NCI-H2107 treated with DMSO at 0.1 percent for 48 hours (cell line): Measurements from ENCODE around the gene PDIA6.

Source experiments
- DNase-seq: peaks from one replicate; lab custom pipeline; 2025; ENCODE audit not compliant: unreplicated experiment; lab: John Stamatoyannopoulos, UW

PDIA6 gene

DNA sequence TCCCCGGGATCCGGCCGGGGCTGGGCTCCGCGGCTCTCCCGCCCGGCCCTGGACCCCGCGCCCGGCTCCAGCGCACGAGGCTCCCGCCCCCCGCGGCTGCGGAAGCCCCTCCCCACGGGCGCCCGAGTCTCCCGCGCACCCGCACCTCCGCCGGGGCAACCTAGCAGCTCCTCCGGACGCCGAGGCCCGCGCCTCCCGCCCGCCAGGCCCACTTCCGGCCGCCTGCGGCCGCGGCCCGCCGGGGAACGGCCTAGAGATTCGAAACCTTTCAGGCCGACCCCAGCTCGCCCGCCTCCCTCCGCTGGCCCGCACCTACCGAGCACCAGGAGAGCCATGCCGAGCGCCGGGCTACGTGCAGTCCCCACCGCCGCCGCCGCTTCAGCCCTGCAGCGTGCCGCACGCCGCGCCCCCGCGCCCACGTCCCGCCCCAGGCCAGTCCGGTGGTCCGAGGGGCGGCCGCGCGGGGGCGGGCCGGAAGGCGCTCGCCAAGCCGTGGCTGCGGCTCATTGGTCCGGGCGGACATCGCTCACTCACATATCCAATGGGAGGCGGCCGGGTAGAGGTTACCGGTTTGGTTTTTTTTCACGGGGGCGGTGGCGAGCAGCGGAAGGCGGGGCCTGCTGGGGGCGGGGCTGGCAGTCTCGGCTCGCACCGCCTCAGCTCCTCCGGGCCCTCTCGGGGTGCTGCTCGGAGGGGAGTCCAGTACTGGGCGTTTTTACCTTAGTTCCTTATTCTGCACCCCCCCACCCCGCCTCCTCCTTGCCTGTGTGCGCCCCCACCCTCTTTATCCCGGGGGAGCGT, at the start of gene PDIA6:
Gene PDIA6 (minus strand): TSS at position 424 of the 801 bp plus-strand sequence. CDS start 89 bp downstream, at position 335.
- DNase-seq = peak; percentile 78

GRCh38 chr2:10862330-10862729, 49.7 kb upstream of the PDIA6 start:
- DNase-seq = no peak

GRCh38 chr2:10861765-10862164, 49.2 kb upstream of the PDIA6 start:
- DNase-seq = no peak

GRCh38 chr2:10860814-10861325, 48.3 kb upstream of the PDIA6 start:
- DNase-seq = no peak

GRCh38 chr2:10860081-10860813, 47.7 kb upstream of the PDIA6 start:
- DNase-seq = no peak

- DNase-seq = no peak
Observed at GRCh38 chr2:10859278-10859677, 46.7 kb upstream of the PDIA6 start.

DNA sequence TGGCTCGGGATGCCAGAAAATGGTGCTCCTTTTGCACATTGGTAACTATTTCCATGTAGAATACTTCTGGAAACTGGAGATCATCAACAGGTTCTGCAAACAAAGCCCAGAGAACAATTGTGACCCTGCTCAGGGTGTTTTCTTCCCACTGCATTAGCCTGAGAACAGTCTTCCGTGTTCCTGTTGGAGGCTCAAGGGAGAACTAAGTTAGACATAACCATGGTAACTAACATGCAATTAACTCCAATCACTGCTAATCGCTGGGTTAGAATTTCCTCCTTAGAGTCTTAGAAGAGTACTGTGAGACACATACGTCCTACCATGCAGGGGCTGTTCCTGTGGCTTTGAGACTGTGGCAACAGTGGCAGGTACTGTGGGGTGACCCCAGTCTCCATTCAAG, 36.0 kb upstream of the PDIA6 start:
- DNase-seq = no peak

- DNase-seq = no peak
Observed at GRCh38 chr2:10847008-10847407, 34.4 kb upstream of the PDIA6 start.

DNA sequence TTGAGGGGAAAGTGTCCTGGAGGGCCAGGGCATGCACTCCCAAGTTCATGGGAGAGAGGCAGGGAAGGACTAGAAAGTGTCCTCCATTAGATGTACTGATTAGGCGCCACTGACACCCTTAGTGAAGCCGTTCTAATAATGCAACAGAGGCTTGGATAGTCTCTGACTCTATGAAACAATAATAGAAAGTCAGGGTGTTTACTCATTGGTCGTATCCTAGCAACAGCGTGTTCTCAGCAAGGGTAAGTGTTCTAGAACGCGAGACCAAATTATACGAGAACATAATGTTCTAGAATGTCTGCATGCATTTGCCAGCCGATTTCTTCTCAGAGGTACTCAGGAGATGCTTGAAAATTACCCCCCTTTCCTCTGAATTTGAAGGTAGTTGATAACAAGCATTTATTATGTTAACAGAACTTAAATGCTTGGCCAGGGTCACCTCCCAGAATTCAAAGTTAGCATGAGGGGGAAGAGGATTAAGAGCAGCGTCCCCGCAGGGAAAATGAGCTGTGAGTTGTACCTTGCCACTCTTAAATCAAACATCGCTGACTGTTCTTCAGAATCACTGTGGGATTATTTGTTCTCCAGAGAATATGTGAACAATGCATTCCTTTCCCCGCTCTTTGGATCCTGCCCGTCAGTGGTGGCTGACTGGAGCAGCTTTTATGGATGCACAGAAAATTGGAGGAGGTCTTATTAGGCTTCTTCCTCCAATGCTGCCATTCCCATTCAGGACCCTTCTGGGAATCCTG, 33.7 kb upstream of the PDIA6 start:
- no peak for DNase-seq

DNA sequence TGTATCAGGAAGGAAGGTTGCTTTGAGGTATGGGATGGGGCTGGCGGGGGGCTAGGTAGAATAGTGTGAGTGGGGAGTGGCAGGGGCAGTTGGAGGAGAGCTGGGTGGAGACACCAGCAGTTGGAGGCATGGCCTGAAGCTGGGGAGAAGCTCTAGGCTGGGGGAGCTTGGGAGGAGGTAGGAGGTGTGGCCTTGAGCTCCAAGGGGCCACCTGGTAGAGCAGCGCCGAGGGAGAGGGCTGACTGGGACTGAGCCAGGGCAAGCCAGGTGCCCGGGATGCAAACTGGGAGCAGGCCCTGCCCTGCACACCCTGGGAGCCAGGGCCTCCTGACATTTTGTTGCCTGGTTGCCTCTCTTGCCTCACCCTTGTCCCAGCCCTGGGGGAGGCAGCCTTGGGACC, 33.1 kb upstream of the PDIA6 start:
- no peak for DNase-seq

DNA sequence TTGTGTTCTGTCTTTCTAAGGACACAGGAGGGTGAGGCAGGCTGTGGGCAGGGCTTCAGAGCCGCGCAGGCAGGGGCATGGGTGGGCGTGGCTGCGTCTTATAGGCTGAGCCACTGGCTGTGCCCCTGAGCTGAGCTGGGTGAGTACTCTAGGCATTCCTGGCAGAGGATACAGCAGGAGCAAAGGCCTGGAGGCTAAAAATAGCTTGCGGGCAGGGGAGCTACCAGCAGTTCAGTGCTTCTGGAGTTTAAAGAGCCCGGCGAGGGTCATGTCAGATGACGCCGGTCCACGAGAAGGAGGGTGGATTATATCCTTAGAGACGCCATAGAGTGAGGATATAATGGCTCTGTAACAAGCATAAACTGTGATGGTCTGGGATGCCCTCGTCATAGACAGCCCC, 31.5 kb upstream of the PDIA6 start:
- no peak for DNase-seq

- no peak for DNase-seq
Observed at GRCh38 chr2:10842506-10842905, 29.9 kb upstream of the PDIA6 start.

DNA sequence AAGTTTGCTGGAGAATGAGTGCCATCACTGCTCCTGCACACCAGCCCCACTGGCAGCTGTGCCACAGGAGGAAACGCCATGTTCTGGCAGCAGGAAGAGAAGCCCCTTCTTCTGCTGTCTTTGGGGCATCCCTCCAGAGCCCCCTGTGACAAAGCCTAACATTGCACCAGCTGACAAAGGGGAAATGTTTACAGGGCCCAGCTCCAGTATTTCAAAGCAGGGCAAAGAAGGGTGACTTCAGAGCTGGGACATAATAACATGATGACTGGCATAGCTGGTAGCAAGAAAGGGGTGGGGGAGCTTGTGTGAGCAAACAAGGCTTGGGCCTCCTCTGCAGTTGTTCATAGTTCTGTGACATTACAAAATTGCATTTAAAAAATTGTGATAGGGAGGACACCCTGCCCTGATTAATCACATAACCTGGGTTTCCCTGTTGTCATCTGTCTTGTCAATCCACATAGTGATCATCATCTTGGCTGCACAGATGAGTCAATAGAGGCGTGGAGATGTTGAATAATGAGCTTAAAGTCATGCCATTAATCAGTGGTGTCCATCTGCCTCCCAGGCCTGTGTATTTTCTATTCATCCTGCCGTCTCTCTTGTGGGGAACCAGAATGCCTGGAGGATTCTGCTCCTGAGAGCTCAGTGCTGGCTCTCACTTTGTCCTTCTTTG, 29.1 kb upstream of the PDIA6 start:
- no peak for DNase-seq

DNA sequence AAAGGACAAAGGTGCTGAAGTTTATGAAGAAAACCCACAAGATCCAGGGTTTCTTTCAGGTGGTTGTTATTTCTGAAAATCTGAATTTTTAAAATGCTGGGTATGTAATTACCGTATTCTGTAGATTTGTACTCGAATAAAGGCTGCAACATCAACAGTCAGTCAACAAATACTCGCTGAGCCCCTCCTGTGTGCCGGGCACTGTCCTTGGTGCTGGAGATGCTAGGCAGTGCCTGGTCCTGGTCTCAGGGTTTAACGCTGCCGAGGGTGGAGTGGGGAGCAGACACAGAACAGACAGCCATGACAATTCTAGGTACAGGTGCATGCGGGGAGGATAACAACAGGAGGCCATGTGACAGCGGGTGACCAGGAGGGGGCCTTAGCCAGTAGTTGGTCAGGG, 27.2 kb upstream of the PDIA6 start:
- no peak for DNase-seq

GRCh38 chr2:10838734-10839133, 26.1 kb upstream of the PDIA6 start:
- DNase-seq = no peak

- DNase-seq = no peak
Observed at GRCh38 chr2:10837298-10838266, 25.0 kb upstream of the PDIA6 start.

GRCh38 chr2:10835052-10835970, 22.7 kb upstream of the PDIA6 start:
- DNase-seq = peak; percentile 25

DNA sequence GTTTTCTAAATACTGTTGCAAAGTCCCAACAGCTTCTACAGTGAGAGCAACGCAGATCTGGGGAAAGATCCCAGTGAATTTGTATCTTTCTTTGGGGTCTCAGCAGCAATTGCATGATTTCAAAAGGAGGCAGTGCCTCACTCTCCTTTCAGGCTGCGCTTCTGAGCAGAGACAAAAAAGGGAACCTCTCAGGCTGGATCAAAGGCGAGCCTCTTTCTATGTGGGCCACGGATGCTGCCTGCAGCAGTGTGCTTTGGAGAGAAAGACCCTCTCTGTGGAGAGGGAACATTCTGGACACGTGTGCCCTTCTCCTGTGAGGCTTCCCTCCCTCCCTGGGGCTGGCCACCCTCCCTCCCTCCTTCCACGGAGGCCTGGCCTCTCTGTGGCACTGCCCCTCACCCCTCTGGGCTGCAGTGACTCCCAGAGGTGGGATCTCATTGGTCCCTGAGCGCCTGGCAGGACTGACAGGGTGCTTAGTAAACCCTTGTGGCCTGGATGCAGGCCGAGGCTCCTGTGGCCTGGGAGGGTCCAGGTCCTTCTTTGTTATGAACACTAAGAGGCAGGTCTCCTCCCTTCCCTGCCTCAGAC, 21.6 kb upstream of the PDIA6 start:
- no peak for DNase-seq
